ENCODE data around the gene ZW10. TPM values are rescaled to one million over a fixed set of nuclear protein-coding genes. Genes with fewer than 3 reads are reported as not detected.

ZW10 gene
- total RNA-seq, 1 donor from 2014 or later, result 29.2 TPM

DNA sequence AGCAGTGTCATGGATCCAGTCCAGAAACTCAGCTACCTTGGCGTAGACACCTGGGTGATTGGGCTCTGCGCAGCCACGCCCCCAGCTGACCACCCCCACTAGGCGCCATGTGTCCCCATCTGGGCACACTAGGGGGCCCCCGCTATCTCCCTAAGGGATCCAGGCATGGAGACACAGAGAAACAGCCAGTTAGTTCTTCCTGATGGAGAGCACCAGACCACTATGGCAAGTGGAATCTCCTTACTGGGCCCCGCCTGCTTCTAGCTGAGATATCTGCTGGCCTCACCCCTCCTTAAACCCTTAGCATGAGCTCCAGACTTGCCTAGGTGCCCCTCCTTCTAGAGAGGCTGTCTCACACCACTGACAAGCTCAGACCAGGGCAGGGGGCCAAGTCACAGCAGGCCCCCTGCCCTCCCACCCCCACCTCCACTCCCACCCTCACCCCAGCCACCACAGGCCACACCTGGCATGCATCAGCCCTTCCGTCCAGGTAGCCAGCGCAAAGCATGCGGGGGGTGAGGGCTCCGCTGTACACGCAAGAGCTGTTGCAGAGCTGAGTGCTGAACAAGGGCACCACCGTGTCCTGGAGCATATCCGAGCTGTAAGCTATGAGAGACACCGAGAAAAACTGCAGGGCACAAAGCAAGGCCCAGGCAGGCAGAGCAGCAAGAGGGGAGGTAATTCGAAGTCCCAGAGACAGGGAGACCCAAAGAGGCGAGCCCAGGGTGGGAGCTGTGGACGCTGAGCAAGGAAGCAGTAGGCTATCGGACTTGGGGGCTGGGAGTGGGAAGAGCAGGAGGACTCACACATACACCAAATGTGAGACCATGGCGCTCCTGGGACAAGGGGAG is 83.5 kb downstream of the ZW10 start:
- H3K9me3 Mint-ChIP-seq, result no peaks in the 10 kb centered on the region
- H3K27me3 Mint-ChIP-seq (ENCODE audit: low read depth), result no peaks in the 10 kb centered on the region
- TF ChIP-seq, protein P1, sequence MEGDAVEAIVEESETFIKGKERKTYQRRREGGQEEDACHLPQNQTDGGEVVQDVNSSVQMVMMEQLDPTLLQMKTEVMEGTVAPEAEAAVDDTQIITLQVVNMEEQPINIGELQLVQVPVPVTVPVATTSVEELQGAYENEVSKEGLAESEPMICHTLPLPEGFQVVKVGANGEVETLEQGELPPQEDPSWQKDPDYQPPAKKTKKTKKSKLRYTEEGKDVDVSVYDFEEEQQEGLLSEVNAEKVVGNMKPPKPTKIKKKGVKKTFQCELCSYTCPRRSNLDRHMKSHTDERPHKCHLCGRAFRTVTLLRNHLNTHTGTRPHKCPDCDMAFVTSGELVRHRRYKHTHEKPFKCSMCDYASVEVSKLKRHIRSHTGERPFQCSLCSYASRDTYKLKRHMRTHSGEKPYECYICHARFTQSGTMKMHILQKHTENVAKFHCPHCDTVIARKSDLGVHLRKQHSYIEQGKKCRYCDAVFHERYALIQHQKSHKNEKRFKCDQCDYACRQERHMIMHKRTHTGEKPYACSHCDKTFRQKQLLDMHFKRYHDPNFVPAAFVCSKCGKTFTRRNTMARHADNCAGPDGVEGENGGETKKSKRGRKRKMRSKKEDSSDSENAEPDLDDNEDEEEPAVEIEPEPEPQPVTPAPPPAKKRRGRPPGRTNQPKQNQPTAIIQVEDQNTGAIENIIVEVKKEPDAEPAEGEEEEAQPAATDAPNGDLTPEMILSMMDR (conservative IDR thresholded peaks at IDR 0.05), result no peak
- no peak for DNase-seq (ENCODE audit: low read depth, low spot score)
- no peak overlapping the region for H3K27ac Mint-ChIP-seq (ENCODE audit: unreplicated experiment)
- peaks cover 4% of the 10 kb centered on the region for H3K36me3 Mint-ChIP-seq (ENCODE audit: low read depth)
- no peaks in the 10 kb centered on the region for H3K4me1 Mint-ChIP-seq
- no peak overlapping the region for H3K4me3 Mint-ChIP-seq

DNA sequence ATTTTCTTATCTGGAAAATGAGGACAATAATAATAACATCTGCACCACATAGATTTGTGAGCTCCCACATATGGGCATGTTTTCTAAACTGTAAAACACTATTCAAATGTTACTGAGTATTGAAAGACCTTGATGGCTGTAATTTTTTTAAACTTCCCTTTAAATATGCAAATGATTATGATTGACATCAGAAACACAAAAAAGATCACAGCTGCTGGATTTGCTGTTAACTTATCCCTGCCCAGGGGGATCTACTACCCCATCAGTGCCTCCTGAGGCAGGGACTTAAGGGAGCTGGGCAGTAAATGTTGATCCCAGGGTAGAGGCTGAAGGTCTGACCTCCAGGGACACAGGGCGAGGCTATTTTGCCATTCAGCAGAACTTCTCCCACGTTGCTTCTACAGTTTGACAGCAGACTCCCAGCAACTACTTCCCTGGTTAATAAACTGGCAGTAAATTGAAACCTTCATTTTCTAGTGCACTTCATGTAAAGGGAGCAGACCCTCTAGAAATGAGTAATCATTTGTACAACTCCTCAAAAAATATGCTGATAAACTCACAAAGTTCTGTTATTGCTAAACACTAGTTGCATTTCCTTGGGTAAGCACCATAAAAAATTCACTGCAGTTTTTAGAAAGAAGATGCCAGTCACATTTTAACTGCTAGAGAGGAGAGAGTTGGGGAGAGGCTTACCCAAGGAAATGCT is 87.7 kb downstream of the ZW10 start:
- Mint-ChIP-seq H3K36me3 (ENCODE audit: low read depth) (no peaks in the 10 kb centered on the region), H3K9me3 (no peaks in the 10 kb centered on the region), H3K4me1 (peaks cover 8% of the 10 kb centered on the region), H3K27ac (ENCODE audit: unreplicated experiment) (no peak overlapping the region), H3K27me3 (ENCODE audit: low read depth) (no peaks in the 10 kb centered on the region), H3K4me3 (no peak overlapping the region)
- TF ChIP-seq, protein P1 (conservative IDR thresholded peaks at IDR 0.05), result no peak
- no peak for DNase-seq (ENCODE audit: low read depth, low spot score)

- DNase-seq (ENCODE audit: low read depth, low spot score), result no peak
- no peaks in the 10 kb centered on the region for H3K27me3 Mint-ChIP-seq (ENCODE audit: low read depth)
- no peaks in the 10 kb centered on the region for H3K36me3 Mint-ChIP-seq (ENCODE audit: low read depth)
- TF ChIP-seq, protein P1 (conservative IDR thresholded peaks at IDR 0.05), result no peak
- no peaks in the 10 kb centered on the region for H3K9me3 Mint-ChIP-seq
- H3K27ac Mint-ChIP-seq (ENCODE audit: unreplicated experiment), result no peak overlapping the region
- peaks cover 8% of the 10 kb centered on the region for H3K4me1 Mint-ChIP-seq
- H3K4me3 Mint-ChIP-seq, result no peak overlapping the region
Measured at GRCh38 chr11:113684496-113684895, 89.0 kb downstream of the ZW10 start.

DNA sequence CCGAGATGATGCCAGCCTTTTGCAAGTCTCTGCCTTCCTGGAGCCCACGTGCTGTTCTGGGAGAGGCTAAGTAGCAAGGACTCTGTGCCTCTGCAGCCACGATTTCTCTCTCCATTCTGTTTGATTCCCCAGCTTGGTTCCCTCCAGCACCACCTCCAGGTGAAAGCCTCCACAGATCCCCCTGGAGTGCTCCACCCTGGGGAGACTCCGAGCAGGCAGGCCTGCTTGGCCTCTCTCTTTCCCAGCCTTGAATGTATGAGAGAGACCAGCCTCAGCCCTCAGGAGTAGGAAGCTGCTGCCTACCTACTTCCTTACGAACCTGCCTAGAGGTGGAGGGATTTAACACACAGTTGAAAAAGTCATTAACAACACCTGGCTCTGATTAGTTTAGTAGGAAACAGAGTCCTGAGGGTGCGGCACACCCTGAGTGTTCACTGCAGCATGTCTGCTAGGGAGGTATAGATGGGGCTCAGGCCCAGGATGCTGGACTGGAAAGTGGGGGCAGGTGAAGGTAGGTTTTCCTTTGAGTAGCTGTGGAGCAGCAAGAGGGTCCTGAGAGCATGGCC is 89.9 kb downstream of the ZW10 start:
- H3K27ac Mint-ChIP-seq (ENCODE audit: unreplicated experiment), result no peak overlapping the region
- H3K36me3 Mint-ChIP-seq (ENCODE audit: low read depth), result no peaks in the 10 kb centered on the region
- H3K4me1 Mint-ChIP-seq, result peaks cover 8% of the 10 kb centered on the region
- H3K4me3 Mint-ChIP-seq, result no peak overlapping the region
- H3K9me3 Mint-ChIP-seq, result no peaks in the 10 kb centered on the region
- no peaks in the 10 kb centered on the region for H3K27me3 Mint-ChIP-seq (ENCODE audit: low read depth)
- DNase-seq (ENCODE audit: low read depth, low spot score), result no peak
- TF ChIP-seq, protein P1 (conservative IDR thresholded peaks at IDR 0.05), result no peak

Other genes starting within 250 kb of the ZW10 start
- 6.5 and 8.6 TPM in 2 replicates for gene TMPRSS5, start 67.4 kb downstream of the ZW10 start, total RNA-seq
- gene CLDN25, start 6.1 kb upstream of the ZW10 start, total RNA-seq, result not detected in 2 replicates
- 39.4 and 40.9 TPM in 2 replicates for gene USP28, start 101.9 kb upstream of the ZW10 start, total RNA-seq
- gene HTR3B, start 131.1 kb upstream of the ZW10 start, total RNA-seq, result 0.26 and 0.52 TPM in 2 replicates
- gene HTR3A, start 201.4 kb upstream of the ZW10 start, total RNA-seq, result 3.8 and 4.6 TPM in 2 replicates